Stomach (tissue), 4 donors: ENCODE measurements around the gene TLE6.

Experiments
- CTCF ChIP-seq, 7 experiments: fragments of 450-650 bp in 4 of 7; fragments of 200-600 bp in 3 of 7; sonication (generic) in 3 of 7; IDR thresholded peaks; one replicate each; pipeline ENCODE4 v1.5.1; 2016 to 2019; ENCODE audit warnings: antibody characterized with exemption in 7 of 7, control low read depth in 2 of 7, mild to moderate bottlenecking in 1 of 7
- POLR2A ChIP-seq, 4 donors: fragments of 450-650 bp; IDR thresholded peaks; one replicate each; pipeline ENCODE4 v1.6.1; 2016; ENCODE audit warnings: antibody characterized with exemption in 4 of 4, control low read depth in 2 of 4, mild to moderate bottlenecking in 1 of 4, moderate library complexity in 1 of 4

- TF ChIP-seq CTCF (IDR thresholded peaks at IDR 0.05), result no peak
- TF ChIP-seq POLR2A (IDR thresholded peaks at IDR 0.05), result no peak
Observed at GRCh38 chr19:2970201-2970835, 7.0 kb upstream of the TLE6 start.
